Measurements from ENCODE around the gene ELMOD3.

- TF ChIP-seq POLR2A (IDR thresholded peaks at IDR 0.05) = no peak
- TF ChIP-seq, protein P1, sequence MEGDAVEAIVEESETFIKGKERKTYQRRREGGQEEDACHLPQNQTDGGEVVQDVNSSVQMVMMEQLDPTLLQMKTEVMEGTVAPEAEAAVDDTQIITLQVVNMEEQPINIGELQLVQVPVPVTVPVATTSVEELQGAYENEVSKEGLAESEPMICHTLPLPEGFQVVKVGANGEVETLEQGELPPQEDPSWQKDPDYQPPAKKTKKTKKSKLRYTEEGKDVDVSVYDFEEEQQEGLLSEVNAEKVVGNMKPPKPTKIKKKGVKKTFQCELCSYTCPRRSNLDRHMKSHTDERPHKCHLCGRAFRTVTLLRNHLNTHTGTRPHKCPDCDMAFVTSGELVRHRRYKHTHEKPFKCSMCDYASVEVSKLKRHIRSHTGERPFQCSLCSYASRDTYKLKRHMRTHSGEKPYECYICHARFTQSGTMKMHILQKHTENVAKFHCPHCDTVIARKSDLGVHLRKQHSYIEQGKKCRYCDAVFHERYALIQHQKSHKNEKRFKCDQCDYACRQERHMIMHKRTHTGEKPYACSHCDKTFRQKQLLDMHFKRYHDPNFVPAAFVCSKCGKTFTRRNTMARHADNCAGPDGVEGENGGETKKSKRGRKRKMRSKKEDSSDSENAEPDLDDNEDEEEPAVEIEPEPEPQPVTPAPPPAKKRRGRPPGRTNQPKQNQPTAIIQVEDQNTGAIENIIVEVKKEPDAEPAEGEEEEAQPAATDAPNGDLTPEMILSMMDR (IDR thresholded peaks at IDR 0.05 in 4 of 5, conservative IDR thresholded peaks at IDR 0.05 in 1 of 5) = no peak
Measured at GRCh38 chr2:85427300-85427835, 72.8 kb downstream of the ELMOD3 start.
